K562 (cell line): ENCODE results near the gene AFG1L.
"Not testable (repeated sequence)": the region's sequence is repeated elsewhere in the genome, so short reads cannot be mapped to it uniquely, and the experiment has no call there.

Experiments used
- FOXM1 ChIP-seq, 2 experiments: fragments of 450-650 bp in 1 of 2; sonication (generic) in 1 of 2; formaldehyde crosslinking in 1 of 2; IDR thresholded peaks; 2 replicates each; pipeline versions ENCODE4 v1.6.1 to v1.9.0; 2017 to 2022; ENCODE audit warnings: low read depth in 2 of 2, mild to moderate bottlenecking in 2 of 2, missing genetic modification reagents in 1 of 2, moderate library complexity in 1 of 2
- HNRNPUL1 ChIP-seq: fragments of 200-400 bp; formaldehyde crosslinking; IDR thresholded peaks from 2 replicates; pipeline ENCODE4 v1.6.1; 2017; ENCODE audit warnings: low read length
- TF ChIP-seq, protein P1 (sequence below), 3 experiments: IDR thresholded peaks in 2 of 3; conservative IDR thresholded peaks in 1 of 3; 2 replicates each; pipeline ENCODE4 v1.5.1; 2011 to 2012; ENCODE audit warnings: low read length in 3 of 3, mild to moderate bottlenecking in 3 of 3, control low read depth in 2 of 3, improper control_type of control experiment in 1 of 3, inconsistent platforms in 1 of 3, low read depth in 1 of 3, mixed read lengths in 1 of 3, moderate library complexity in 1 of 3; ENCODE audit not compliant: insufficient read depth in 2 of 3

DNA sequence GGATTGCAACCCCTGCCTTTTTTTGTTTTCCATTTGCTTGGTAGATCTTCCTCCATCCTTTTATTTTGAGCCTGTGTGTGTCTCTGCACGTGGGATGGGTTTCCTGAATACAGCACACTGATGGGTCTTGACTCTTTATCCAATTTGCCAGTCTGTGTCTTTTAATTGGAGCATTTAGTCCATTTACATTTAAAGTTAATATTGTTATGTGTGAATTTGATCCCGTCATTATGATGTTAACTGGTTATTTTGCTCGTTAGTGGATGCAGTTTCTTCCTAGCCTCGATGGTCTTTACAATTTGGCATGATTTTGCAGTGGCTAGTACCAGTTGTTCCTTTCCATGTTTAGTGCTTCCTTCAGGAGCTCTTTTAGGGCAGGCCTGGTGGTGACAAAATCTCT lies 94.3 kb downstream of the AFG1L start:
- TF ChIP-seq HNRNPUL1; FOXM1 (IDR thresholded peaks at IDR 0.05; ENCODE audit: low read depth); FOXM1 (CRISPR knock-in tag; IDR thresholded peaks at IDR 0.05; ENCODE audit: low read depth): not testable (repeated sequence)
- TF ChIP-seq, protein P1, sequence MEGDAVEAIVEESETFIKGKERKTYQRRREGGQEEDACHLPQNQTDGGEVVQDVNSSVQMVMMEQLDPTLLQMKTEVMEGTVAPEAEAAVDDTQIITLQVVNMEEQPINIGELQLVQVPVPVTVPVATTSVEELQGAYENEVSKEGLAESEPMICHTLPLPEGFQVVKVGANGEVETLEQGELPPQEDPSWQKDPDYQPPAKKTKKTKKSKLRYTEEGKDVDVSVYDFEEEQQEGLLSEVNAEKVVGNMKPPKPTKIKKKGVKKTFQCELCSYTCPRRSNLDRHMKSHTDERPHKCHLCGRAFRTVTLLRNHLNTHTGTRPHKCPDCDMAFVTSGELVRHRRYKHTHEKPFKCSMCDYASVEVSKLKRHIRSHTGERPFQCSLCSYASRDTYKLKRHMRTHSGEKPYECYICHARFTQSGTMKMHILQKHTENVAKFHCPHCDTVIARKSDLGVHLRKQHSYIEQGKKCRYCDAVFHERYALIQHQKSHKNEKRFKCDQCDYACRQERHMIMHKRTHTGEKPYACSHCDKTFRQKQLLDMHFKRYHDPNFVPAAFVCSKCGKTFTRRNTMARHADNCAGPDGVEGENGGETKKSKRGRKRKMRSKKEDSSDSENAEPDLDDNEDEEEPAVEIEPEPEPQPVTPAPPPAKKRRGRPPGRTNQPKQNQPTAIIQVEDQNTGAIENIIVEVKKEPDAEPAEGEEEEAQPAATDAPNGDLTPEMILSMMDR (IDR thresholded peaks at IDR 0.05 in 2 of 3, conservative IDR thresholded peaks at IDR 0.05 in 1 of 3; ENCODE audit: insufficient read depth in 2 of 3, low read depth in 1 of 3, low read length in 3 of 3): not testable (repeated sequence)
